Neural progenitor cell (in vitro differentiated cells): Measurements from ENCODE around the gene KIF26B. TPM values are rescaled to one million over a fixed set of nuclear protein-coding genes. Genes with fewer than 3 reads are reported as not detected.

Experiments used
- DNase-seq: peaks from one replicate; pipeline ENCODE4 v3.0.0-alpha.2; 2016; ENCODE audit warnings: low spot score
- H2AFZ ChIP-seq: fragments of 200-600 bp; sonication (generic); replicated peaks from 2 replicates; pipeline ENCODE4 v1.6.1; 2016; ENCODE audit warnings: antibody characterized with exemption
- H3F3A ChIP-seq: fragments of 200-600 bp; sonication (generic); 2 replicates; pipeline ENCODE4 v1.6.1; 2016; ENCODE audit warnings: antibody characterized with exemption, low read depth
- H3K27ac ChIP-seq: fragments of 200-600 bp; sonication (generic); 2 replicates; pipeline ENCODE4 v1.5.1; 2016; ENCODE audit warnings: mild to moderate bottlenecking
- H3K27me3 ChIP-seq: fragments of 200-600 bp; sonication (generic); 2 replicates; pipeline ENCODE4 v1.6.1; 2016; ENCODE audit warnings: mild to moderate bottlenecking, moderate library complexity
- H3K36me3 ChIP-seq: fragments of 200-600 bp; sonication (generic); 2 replicates; pipeline ENCODE4 v1.5.1; 2016
- H3K4me1 ChIP-seq: fragments of 200-600 bp; sonication (generic); 2 replicates; pipeline ENCODE4 v1.6.1; 2016; ENCODE audit warnings: mixed run types
- H3K4me2 ChIP-seq: fragments of 200-600 bp; sonication (generic); 2 replicates; pipeline ENCODE4 v1.6.1; 2016
- H3K4me3 ChIP-seq: fragments of 200-600 bp; sonication (generic); 2 replicates; pipeline ENCODE4 v1.5.1; 2016
- H3K79me2 ChIP-seq: fragments of 200-600 bp; sonication (generic); 2 replicates; pipeline ENCODE4 v1.6.1; 2016; ENCODE audit warnings: low read depth
- H3K9ac ChIP-seq: fragments of 200-600 bp; sonication (generic); 2 replicates; pipeline ENCODE4 v1.6.1; 2016
- H3K9me3 ChIP-seq: fragments of 200-600 bp; sonication (generic); 2 replicates; pipeline ENCODE4 v1.5.1; 2016; ENCODE audit warnings: low read depth
- H4K20me1 ChIP-seq: fragments of 200-600 bp; sonication (generic); 2 replicates; pipeline ENCODE4 v1.6.1; 2016; ENCODE audit warnings: low read depth
- H3K27ac Mint-ChIP-seq: 3 replicates; pipeline ENCODE4 v1.8.0; 2021; ENCODE audit warnings: mixed read lengths
- H3K27me3 Mint-ChIP-seq: 2 replicates; pipeline ENCODE4 v1.8.0; 2022; ENCODE audit warnings: low read depth, mild to moderate bottlenecking, inconsistent platforms, moderate library complexity, mixed read lengths; ENCODE audit not compliant: insufficient read depth
- H3K36me3 Mint-ChIP-seq: 3 replicates; pipeline ENCODE4 v1.8.0; 2021; ENCODE audit warnings: mixed read lengths
- H3K4me1 Mint-ChIP-seq: 3 replicates; pipeline ENCODE4 v1.8.0; 2021; ENCODE audit warnings: mixed read lengths
- H3K4me3 Mint-ChIP-seq: 3 replicates; pipeline ENCODE4 v1.8.0; 2021; ENCODE audit warnings: mild to moderate bottlenecking, moderate library complexity, mixed read lengths
- H3K9me3 Mint-ChIP-seq: 3 replicates; pipeline ENCODE4 v1.8.0; 2020; ENCODE audit warnings: mixed read lengths
- EZH2 ChIP-seq: fragments of 200-600 bp; sonication (generic); IDR thresholded peaks from 2 replicates; pipeline ENCODE4 v1.6.1; 2017; ENCODE audit warnings: antibody characterized with exemption, mild to moderate bottlenecking, moderate library complexity
- EZH2phosphoT487 ChIP-seq: fragments of 200-600 bp; sonication (generic); IDR thresholded peaks from 2 replicates; pipeline ENCODE4 v1.6.1; 2017; ENCODE audit warnings: antibody characterized with exemption
- total RNA-seq: library from RNA; depleted of rRNA; stranded (reverse); fragments of >200 nt; gene quantifications from 2 replicates; pipeline ENCODE4 v1.2.3, GENCODE V29; 2015; ENCODE audit warnings: low replicate concordance
- TF ChIP-seq, protein P1 (sequence below): fragments of 200-600 bp; sonication (generic); IDR thresholded peaks from 2 replicates; pipeline ENCODE4 v1.5.1; 2017; ENCODE audit warnings: antibody characterized with exemption, mild to moderate bottlenecking

KIF26B gene
- total RNA-seq, 1 donor from 2014 or later = 0.47 TPM

DNA sequence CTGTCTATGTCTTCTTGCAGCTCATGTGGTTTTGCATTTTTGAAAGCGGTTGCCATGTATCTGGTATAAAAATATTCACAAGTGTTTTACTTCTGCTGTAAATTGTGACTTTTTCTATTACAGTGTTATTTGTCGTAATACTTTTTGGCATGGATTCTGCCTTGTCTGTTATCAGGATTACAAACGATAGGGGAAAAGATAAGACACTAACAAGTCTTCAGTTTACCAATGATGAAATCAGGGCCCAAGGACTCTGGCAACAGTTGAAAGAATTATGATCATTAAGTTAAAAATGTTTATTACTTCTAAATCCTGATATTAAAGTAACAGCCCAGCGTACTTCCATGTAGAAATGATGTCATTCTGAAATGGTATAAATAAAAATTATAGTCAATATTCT is 298.8 kb downstream of the KIF26B start:
- Histone ChIP-seq H3K27me3 (no peaks in the 10 kb centered on the region), H2AFZ (no peak overlapping the region), H3F3A (no peaks in the 10 kb centered on the region), H3K4me1 (peaks cover 17% of the 10 kb centered on the region), H3K4me2 (no peak overlapping the region), H3K36me3 (no peaks in the 10 kb centered on the region), H3K9ac (no peak overlapping the region), H4K20me1 (no peaks in the 10 kb centered on the region), H3K79me2 (no peaks in the 10 kb centered on the region), H3K27ac (no peak overlapping the region), H3K4me3 (no peak overlapping the region), H3K9me3 (no peaks in the 10 kb centered on the region)
- no peak overlapping the region for H3K4me3 Mint-ChIP-seq
- no peaks in the 10 kb centered on the region for H3K36me3 Mint-ChIP-seq
- no peak for DNase-seq
- peaks cover 4% of the 10 kb centered on the region for H3K27me3 Mint-ChIP-seq
- H3K9me3 Mint-ChIP-seq = peaks cover 4% of the 10 kb centered on the region
- TF ChIP-seq, protein P1, sequence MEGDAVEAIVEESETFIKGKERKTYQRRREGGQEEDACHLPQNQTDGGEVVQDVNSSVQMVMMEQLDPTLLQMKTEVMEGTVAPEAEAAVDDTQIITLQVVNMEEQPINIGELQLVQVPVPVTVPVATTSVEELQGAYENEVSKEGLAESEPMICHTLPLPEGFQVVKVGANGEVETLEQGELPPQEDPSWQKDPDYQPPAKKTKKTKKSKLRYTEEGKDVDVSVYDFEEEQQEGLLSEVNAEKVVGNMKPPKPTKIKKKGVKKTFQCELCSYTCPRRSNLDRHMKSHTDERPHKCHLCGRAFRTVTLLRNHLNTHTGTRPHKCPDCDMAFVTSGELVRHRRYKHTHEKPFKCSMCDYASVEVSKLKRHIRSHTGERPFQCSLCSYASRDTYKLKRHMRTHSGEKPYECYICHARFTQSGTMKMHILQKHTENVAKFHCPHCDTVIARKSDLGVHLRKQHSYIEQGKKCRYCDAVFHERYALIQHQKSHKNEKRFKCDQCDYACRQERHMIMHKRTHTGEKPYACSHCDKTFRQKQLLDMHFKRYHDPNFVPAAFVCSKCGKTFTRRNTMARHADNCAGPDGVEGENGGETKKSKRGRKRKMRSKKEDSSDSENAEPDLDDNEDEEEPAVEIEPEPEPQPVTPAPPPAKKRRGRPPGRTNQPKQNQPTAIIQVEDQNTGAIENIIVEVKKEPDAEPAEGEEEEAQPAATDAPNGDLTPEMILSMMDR = no peak
- TF ChIP-seq EZH2phosphoT487 (no peak), EZH2 (no peak)
- H3K4me1 Mint-ChIP-seq = peaks cover 9% of the 10 kb centered on the region
- H3K27ac Mint-ChIP-seq = no peak overlapping the region

DNA sequence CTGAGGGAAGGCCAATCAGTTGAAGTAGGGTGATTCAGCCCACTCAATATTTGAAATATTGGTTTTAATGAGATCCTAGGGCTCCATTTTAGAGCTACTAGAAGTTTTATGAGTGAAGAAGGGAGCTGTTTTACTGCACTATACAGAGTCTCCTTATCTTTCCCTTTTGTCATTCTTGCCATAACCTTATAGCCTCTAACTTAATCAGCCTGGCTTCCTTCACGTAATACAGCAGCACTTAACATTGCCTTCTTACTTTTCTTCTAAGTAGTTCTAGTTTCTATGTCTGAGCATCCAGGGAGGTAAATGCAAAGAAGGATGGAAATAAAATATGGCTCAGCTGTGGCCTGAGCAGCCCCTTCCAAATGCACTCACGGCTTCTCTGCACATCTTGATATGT is 299.3 kb downstream of the KIF26B start:
- H3K4me3 Mint-ChIP-seq = no peak overlapping the region

DNA sequence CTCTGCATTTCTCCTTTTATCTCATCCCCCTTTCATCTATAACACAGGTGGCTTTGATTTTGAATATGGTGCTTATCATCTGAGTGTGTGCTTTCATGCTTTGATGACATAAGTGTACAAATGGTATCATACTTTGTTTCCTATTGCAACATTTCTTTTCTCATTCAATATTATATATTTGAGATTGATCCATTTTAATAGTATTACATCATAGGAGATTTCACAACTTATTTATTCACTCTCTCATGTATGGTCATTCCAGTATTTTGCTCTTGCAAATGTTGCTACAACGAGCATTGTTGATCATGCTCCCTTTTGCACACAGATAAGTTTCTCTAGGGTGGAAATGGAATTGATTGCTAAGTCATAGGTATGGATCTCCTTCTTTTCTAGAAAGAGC is 302.8 kb downstream of the KIF26B start:
- no peak overlapping the region for H3K27ac ChIP-seq
- no peaks in the 10 kb centered on the region for H3K36me3 Mint-ChIP-seq
- H3K27me3 Mint-ChIP-seq = peaks cover 4% of the 10 kb centered on the region
- H3K9me3 ChIP-seq = no peaks in the 10 kb centered on the region
- H3K27ac Mint-ChIP-seq = no peak overlapping the region
- TF ChIP-seq EZH2 = no peak
- TF ChIP-seq EZH2phosphoT487 = no peak
- TF ChIP-seq, protein P1 = no peak
- H3K4me1 Mint-ChIP-seq = peaks cover 5% of the 10 kb centered on the region
- no peaks in the 10 kb centered on the region for H3K4me1 ChIP-seq
- no peak for DNase-seq
- H3K9ac ChIP-seq = no peak overlapping the region
- no peak overlapping the region for H2AFZ ChIP-seq
- H3K79me2 ChIP-seq = no peaks in the 10 kb centered on the region
- no peaks in the 10 kb centered on the region for H3F3A ChIP-seq
- H4K20me1 ChIP-seq = no peaks in the 10 kb centered on the region
- H3K4me3 ChIP-seq = no peak overlapping the region
- H3K4me3 Mint-ChIP-seq = no peak overlapping the region
- H3K9me3 Mint-ChIP-seq = peaks cover 4% of the 10 kb centered on the region
- no peak overlapping the region for H3K4me2 ChIP-seq
- no peaks in the 10 kb centered on the region for H3K36me3 ChIP-seq
- no peaks in the 10 kb centered on the region for H3K27me3 ChIP-seq

More for the DNA sequence above, 299.3 kb downstream of the KIF26B start:
- no peak overlapping the region for H3K27ac Mint-ChIP-seq
- peaks cover 4% of the 10 kb centered on the region for H3K27me3 Mint-ChIP-seq
- H3K79me2 ChIP-seq = no peaks in the 10 kb centered on the region
- H3K4me2 ChIP-seq = no peak overlapping the region
- H3K9ac ChIP-seq = no peak overlapping the region
- no peaks in the 10 kb centered on the region for H3K9me3 ChIP-seq
- H3K36me3 ChIP-seq = no peaks in the 10 kb centered on the region
- no peak overlapping the region for H3K27ac ChIP-seq
- TF ChIP-seq EZH2 (no peak), EZH2phosphoT487 (no peak)
- TF ChIP-seq, protein P1 = no peak
- peaks cover 15% of the 10 kb centered on the region for H3K4me1 ChIP-seq
- no peak overlapping the region for H3K4me3 ChIP-seq
- H3K27me3 ChIP-seq = no peaks in the 10 kb centered on the region
- H3F3A ChIP-seq = no peaks in the 10 kb centered on the region
- peaks cover 4% of the 10 kb centered on the region for H3K9me3 Mint-ChIP-seq
- H4K20me1 ChIP-seq = no peaks in the 10 kb centered on the region
- DNase-seq = no peak
- peak overlapping the region; percentile 75 for H2AFZ ChIP-seq
- peaks cover 7% of the 10 kb centered on the region for H3K4me1 Mint-ChIP-seq
- H3K36me3 Mint-ChIP-seq = no peaks in the 10 kb centered on the region
